HCT116 (cell line): Measurements from ENCODE around the gene NOTCH1. TPM values are rescaled to one million over a fixed set of nuclear protein-coding genes. Genes with fewer than 3 reads are reported as not detected.
"Not testable (repeated sequence)": the region's sequence is repeated elsewhere in the genome, so short reads cannot be mapped to it uniquely, and the experiment has no call there.

Experiments used
- ATAC-seq: fragments of 200-7000 bp; cut with Tn5 transposase; 2 replicates; pipeline ENCODE4 v1.9.1; 2020; ENCODE audit warnings: mild to moderate bottlenecking, moderate library complexity
- BruUV-seq: library from RNA; stranded (reverse); fragments of 400-500 nt; replicated peaks from 2 replicates; lab custom pipeline; 2021; lab: Mats Ljungman, UMichigan
- CTCF ChIA-PET: fragments of 300-600 bp; sonication (Branson Sonifier 250); formaldehyde crosslinking; loops from one replicate; lab custom pipeline; 2021; ENCODE audit warnings: antibody characterized with exemption; lab: Charles Lee
- POLR2A ChIA-PET: fragments of 300-600, 350-600 bp; sonication (Branson Sonifier 250); formaldehyde crosslinking; loops from one replicate; lab custom pipeline; 2021; ENCODE audit warnings: antibody characterized with exemption; lab: Charles Lee
- RAD21 ChIA-PET, 2 experiments: fragments of 300-600 bp; sonication (Branson Sonifier 250); formaldehyde crosslinking; loops; one replicate each; lab custom pipeline; 2023; ENCODE audit warnings: low total read pairs in 2 of 2; ENCODE audit not compliant: uncharacterized antibody in 2 of 2, unreplicated experiment in 2 of 2, low non-redundant PET in 1 of 2; lab: Charles Lee
- DNase-seq: peaks from one replicate; pipeline ENCODE4 v3.0.0-alpha.2; 2010; ENCODE audit warnings: low read depth, low spot score
- H2AFZ ChIP-seq: fragments of 200-600 bp; shearing (Covaris generic), sonication (generic); 2 replicates; pipeline ENCODE4 v1.6.1; 2017; ENCODE audit warnings: low read depth, mixed run types, mixed read lengths, antibody characterized with exemption, low read length; ENCODE audit not compliant: poor library complexity, severe bottlenecking
- H3K27ac ChIP-seq: 2 replicates; pipeline ENCODE4 v1.5.1; 2012; ENCODE audit warnings: low read depth, low read length
- H3K27me3 ChIP-seq: fragments of 200-600 bp; sonication (generic); 2 replicates; pipeline ENCODE4 v1.6.1; 2016; ENCODE audit warnings: mixed run types, low read length, mixed read lengths; ENCODE audit not compliant: insufficient read depth
- H3K36me3 ChIP-seq, 2 experiments: fragments of 200-500 bp in 1 of 2; fragments of 200-600 bp in 1 of 2; sonication (Bioruptor generic) in 1 of 2; sonication (generic) in 1 of 2; 2 replicates each; pipeline versions ENCODE4 v1.5.1 to v1.6.1; 2014 to 2016; ENCODE audit warnings: low read length in 2 of 2, inconsistent platforms in 1 of 2, mixed read lengths in 1 of 2, mixed run types in 1 of 2; ENCODE audit not compliant: insufficient read depth in 2 of 2, control insufficient read depth in 1 of 2
- H3K4me1 ChIP-seq, 2 experiments: fragments of 200-600 bp in 1 of 2; sonication (generic) in 1 of 2; 2 replicates each; pipeline versions ENCODE4 v1.5.1 to v1.6.1; 2012 to 2017; ENCODE audit warnings: low read length in 2 of 2, inconsistent platforms in 1 of 2, mild to moderate bottlenecking in 1 of 2, mixed read lengths in 1 of 2, mixed run types in 1 of 2, moderate library complexity in 1 of 2; ENCODE audit not compliant: insufficient read depth in 2 of 2, control insufficient read depth in 1 of 2
- H3K4me2 ChIP-seq: fragments of 200-600 bp; sonication (generic); 2 replicates; pipeline ENCODE4 v1.6.1; 2017; ENCODE audit warnings: mixed run types, low read length, mixed read lengths
- H3K4me3 ChIP-seq, 2 experiments: fragments of 200-600 bp in 1 of 2; sonication (generic) in 1 of 2; replicated peaks in 1 of 2; 2 replicates each; pipeline ENCODE4 v1.5.1; 2011 to 2016; ENCODE audit warnings: low read length in 2 of 2, control low read depth in 1 of 2, low read depth in 1 of 2, mild to moderate bottlenecking in 1 of 2, mixed read lengths in 1 of 2, mixed run types in 1 of 2
- H3K79me2 ChIP-seq: fragments of 200-600 bp; sonication (generic); 2 replicates; pipeline ENCODE4 v1.6.1; 2017; ENCODE audit warnings: mild to moderate bottlenecking, mixed run types, low read length, moderate library complexity, mixed read lengths; ENCODE audit not compliant: insufficient read depth
- H3K9ac ChIP-seq: fragments of 200-600 bp; sonication (generic); 2 replicates; pipeline ENCODE4 v1.6.1; 2016; ENCODE audit warnings: low read length, mixed read lengths
- H3K9me2 ChIP-seq: fragments of 200-600 bp; sonication (generic), shearing (Covaris generic); 2 replicates; pipeline ENCODE4 v1.6.1; 2017; ENCODE audit warnings: mixed run types, mild to moderate bottlenecking, moderate library complexity; ENCODE audit not compliant: insufficient read depth
- H3K9me3 ChIP-seq, 2 experiments: fragments of 200-500 bp in 1 of 2; fragments of 200-600 bp in 1 of 2; sonication (Bioruptor generic) in 1 of 2; sonication (generic) in 1 of 2; 2 replicates each; pipeline ENCODE4 v1.6.1; 2014 to 2017; ENCODE audit warnings: low read length in 2 of 2, mixed read lengths in 2 of 2, inconsistent platforms in 1 of 2, low read depth in 1 of 2, mild to moderate bottlenecking in 1 of 2, mixed run types in 1 of 2, moderate library complexity in 1 of 2; ENCODE audit not compliant: control insufficient read depth in 1 of 2, insufficient read depth in 1 of 2
- H4K20me1 ChIP-seq: fragments of 200-600 bp; sonication (generic), shearing (Covaris generic); 2 replicates; pipeline ENCODE4 v1.6.1; 2017; ENCODE audit warnings: mixed run types, mild to moderate bottlenecking, moderate library complexity; ENCODE audit not compliant: insufficient read depth
- CBX3 ChIP-seq: IDR thresholded peaks from 2 replicates; pipeline ENCODE4 v1.6.1; 2012; ENCODE audit warnings: low read depth
- CEBPB ChIP-seq: IDR thresholded peaks from 2 replicates; pipeline ENCODE4 v1.6.1; 2012; ENCODE audit warnings: low read depth
- FOSL1 ChIP-seq: IDR thresholded peaks from 2 replicates; pipeline ENCODE4 v1.6.1; 2012; ENCODE audit warnings: low read depth
- POLR2AphosphoS5 ChIP-seq: IDR thresholded peaks from 2 replicates; pipeline ENCODE4 v1.6.1; 2011; ENCODE audit warnings: mild to moderate bottlenecking, low read depth, low read length, moderate library complexity
- SP1 ChIP-seq: IDR thresholded peaks from 2 replicates; pipeline ENCODE4 v1.6.1; 2012; ENCODE audit warnings: low read depth
- SRF ChIP-seq: IDR thresholded peaks from 2 replicates; pipeline ENCODE4 v1.6.1; 2012; ENCODE audit warnings: low read depth
- ZFX ChIP-seq: fragments of 450-650 bp; IDR thresholded peaks from 2 replicates; pipeline ENCODE4 v1.6.1; 2017
- ZNF274 ChIP-seq: fragments of 200-500 bp; sonication (Bioruptor generic); IDR thresholded peaks from 2 replicates; pipeline ENCODE4 v1.6.1; 2014; ENCODE audit warnings: mild to moderate bottlenecking, low read depth, low read length, inconsistent platforms
- intact Hi-C: fragments of 100-400 bp; cut with micrococcal nuclease; formaldehyde crosslinking; loops from 2 replicates; pipeline ENCODE4 v1.10.0; 2022
- total RNA-seq: library from RNA; stranded (reverse); gene quantifications from one replicate; pipeline ENCODE4 v1.2.1, GENCODE V29; 2021; ENCODE audit not compliant: unreplicated experiment
- TF ChIP-seq, protein P1 (sequence below): IDR thresholded peaks from 2 replicates; pipeline ENCODE4 v1.6.1; 2012
- TF ChIP-seq, protein P2 (sequence below): IDR thresholded peaks from 2 replicates; pipeline ENCODE4 v1.6.1; 2012

The NOTCH1 gene
- total RNA-seq, 1 experiment from 2014 or later: 36.2 TPM

GRCh38 chr9:136561779-136562178 lies 15.9 kb upstream of the NOTCH1 start:
- Histone ChIP-seq H3K4me1 (peaks cover 8 to 31% of the 10 kb centered on the region in 2 experiments), H3K9ac (no peak overlapping the region), H3K27ac (no peak overlapping the region), H3K4me3 (no peak overlapping the region), H3K27me3 (no peaks in the 10 kb centered on the region), H3K9me3 (peaks cover 5 to 7% of the 10 kb centered on the region in 2 experiments; a peak in 1 of 4 replicates), H3K9me2 (no peaks in the 10 kb centered on the region), H2AFZ (no peak overlapping the region), H4K20me1 (no peaks in the 10 kb centered on the region), H3K79me2 (no peaks in the 10 kb centered on the region), H3K36me3 (no peaks in the 10 kb centered on the region), H3K4me2 (no peak overlapping the region)
- CTCF ChIA-PET: no interaction called here
- intact Hi-C loops: no loop called here
- DNase-seq: no peak
- RAD21 ChIA-PET: no interaction called here
- no TSS peak for BruUV-seq
- TF ChIP-seq ZNF274 (no peak), ZFX (no peak), SP1 (no peak), POLR2AphosphoS5 (no peak), FOSL1 (no peak), CEBPB (no peak), CBX3 (no peak)
- TF ChIP-seq, protein P1, sequence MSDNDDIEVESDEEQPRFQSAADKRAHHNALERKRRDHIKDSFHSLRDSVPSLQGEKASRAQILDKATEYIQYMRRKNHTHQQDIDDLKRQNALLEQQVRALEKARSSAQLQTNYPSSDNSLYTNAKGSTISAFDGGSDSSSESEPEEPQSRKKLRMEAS: no peak
- no peak for ATAC-seq
- POLR2A ChIA-PET: no interaction called here

GRCh38 chr9:136560586-136560985 lies 14.7 kb upstream of the NOTCH1 start:
- Histone ChIP-seq H4K20me1 (no peaks in the 10 kb centered on the region), H3K9me3 (peaks cover 5 to 7% of the 10 kb centered on the region in 2 experiments; a peak in 1 of 4 replicates), H3K4me3 (no peak overlapping the region), H3K4me2 (no peak overlapping the region), H3K79me2 (no peaks in the 10 kb centered on the region), H2AFZ (no peak overlapping the region), H3K27ac (no peak overlapping the region), H3K36me3 (no peaks in the 10 kb centered on the region), H3K27me3 (no peaks in the 10 kb centered on the region), H3K9me2 (no peaks in the 10 kb centered on the region), H3K9ac (no peak overlapping the region), H3K4me1 (peaks cover 8 to 22% of the 10 kb centered on the region in 2 experiments; a peak in 3 of 4 replicates)
- ChIA-PET POLR2A (no interaction called here), RAD21 (no interaction called here), CTCF (no interaction called here)
- intact Hi-C loops: no loop called here
- no peak for TF ChIP-seq SRF
- TF ChIP-seq, protein P2, sequence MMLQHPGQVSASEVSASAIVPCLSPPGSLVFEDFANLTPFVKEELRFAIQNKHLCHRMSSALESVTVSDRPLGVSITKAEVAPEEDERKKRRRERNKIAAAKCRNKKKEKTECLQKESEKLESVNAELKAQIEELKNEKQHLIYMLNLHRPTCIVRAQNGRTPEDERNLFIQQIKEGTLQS: no peak
- no TSS peak for BruUV-seq
- DNase-seq (no peak), ATAC-seq (no peak)

- H3K4me2 ChIP-seq, H2AFZ ChIP-seq, H3K27ac ChIP-seq, H3K27me3 ChIP-seq, RAD21 ChIA-PET, CTCF ChIA-PET, H3K79me2 ChIP-seq, H3K9me3 ChIP-seq, intact Hi-C loops, H3K4me3 ChIP-seq, H4K20me1 ChIP-seq, H3K36me3 ChIP-seq, DNase-seq, H3K9me2 ChIP-seq, POLR2A ChIA-PET, H3K9ac ChIP-seq, ATAC-seq, BruUV-seq: not testable (repeated sequence)
- peaks cover 8 to 11% of the 10 kb centered on the region in 2 experiments; a peak in 3 of 4 replicates for H3K4me1 ChIP-seq
Observed at GRCh38 chr9:136559371-136559770, 13.5 kb upstream of the NOTCH1 start.
